GM12874 (cell line): ENCODE measurements around the gene MCTP2.

Source experiments
- TF ChIP-seq, protein P1 (sequence below): IDR thresholded peaks from 2 replicates; pipeline ENCODE4 v1.5.1; 2011; ENCODE audit warnings: low read depth, mild to moderate bottlenecking, control low read depth, low read length, moderate library complexity; ENCODE audit not compliant: insufficient read depth

Gene MCTP2

DNA sequence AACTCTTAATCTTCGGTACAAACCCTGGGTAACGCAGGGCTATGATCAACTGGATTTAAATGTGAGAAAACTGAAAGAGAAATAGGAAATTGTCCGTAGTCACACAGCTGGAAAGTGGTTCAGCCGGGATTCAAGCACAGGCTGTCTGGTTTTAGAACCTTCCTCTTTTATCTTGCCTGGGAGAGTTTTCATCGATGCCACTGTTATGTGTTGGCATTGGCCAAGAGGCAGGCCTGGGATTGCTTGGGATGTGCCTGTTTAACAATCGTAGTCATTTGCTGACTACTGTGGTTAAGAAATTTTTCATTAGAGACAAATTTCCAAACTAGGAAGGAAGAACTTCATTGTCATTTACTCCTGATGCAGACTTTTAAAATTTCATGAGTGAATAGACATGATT, 4.3 kb downstream of the MCTP2 start:
- TF ChIP-seq, protein P1, sequence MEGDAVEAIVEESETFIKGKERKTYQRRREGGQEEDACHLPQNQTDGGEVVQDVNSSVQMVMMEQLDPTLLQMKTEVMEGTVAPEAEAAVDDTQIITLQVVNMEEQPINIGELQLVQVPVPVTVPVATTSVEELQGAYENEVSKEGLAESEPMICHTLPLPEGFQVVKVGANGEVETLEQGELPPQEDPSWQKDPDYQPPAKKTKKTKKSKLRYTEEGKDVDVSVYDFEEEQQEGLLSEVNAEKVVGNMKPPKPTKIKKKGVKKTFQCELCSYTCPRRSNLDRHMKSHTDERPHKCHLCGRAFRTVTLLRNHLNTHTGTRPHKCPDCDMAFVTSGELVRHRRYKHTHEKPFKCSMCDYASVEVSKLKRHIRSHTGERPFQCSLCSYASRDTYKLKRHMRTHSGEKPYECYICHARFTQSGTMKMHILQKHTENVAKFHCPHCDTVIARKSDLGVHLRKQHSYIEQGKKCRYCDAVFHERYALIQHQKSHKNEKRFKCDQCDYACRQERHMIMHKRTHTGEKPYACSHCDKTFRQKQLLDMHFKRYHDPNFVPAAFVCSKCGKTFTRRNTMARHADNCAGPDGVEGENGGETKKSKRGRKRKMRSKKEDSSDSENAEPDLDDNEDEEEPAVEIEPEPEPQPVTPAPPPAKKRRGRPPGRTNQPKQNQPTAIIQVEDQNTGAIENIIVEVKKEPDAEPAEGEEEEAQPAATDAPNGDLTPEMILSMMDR: no peak

DNA sequence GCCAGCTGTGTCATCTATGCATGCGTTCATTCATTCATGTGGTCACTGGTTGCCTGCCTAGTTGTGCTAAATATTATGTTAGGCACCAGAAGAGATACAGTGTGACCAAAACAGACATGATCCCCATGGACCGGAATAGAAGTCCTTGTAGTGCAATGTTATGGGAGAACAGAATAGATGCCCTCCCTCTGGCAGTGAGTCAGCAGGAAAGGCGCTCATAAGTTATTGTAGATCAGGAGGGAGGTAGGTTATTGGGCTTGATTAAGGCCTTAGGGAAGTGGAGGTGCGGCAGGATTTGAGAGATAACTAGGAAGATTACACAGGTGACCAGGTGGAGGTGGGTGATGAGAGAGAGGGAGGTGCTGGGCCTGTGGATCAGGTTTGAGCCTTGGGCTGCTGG, 5.2 kb downstream of the MCTP2 start:
- TF ChIP-seq, protein P1: no peak

DNA sequence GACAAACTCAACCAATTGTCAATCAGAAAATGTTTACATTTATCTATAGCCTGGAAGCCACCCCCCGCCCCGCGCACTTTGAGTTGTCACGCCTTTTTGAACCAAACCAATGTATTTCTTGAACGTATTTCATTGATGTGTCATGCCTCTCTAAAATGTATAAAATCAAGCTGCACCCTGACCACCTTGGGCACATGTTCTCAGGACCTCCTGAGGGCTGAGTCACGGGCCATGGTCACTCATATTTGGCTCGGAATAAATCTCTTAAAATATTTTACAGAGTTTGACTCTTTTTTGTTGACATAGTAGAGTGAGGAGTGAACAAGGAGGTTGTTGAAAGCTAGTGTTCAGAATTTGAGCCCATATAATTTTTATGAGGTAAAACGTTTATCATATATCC, 6.5 kb downstream of the MCTP2 start:
- TF ChIP-seq, protein P1: no peak

DNA sequence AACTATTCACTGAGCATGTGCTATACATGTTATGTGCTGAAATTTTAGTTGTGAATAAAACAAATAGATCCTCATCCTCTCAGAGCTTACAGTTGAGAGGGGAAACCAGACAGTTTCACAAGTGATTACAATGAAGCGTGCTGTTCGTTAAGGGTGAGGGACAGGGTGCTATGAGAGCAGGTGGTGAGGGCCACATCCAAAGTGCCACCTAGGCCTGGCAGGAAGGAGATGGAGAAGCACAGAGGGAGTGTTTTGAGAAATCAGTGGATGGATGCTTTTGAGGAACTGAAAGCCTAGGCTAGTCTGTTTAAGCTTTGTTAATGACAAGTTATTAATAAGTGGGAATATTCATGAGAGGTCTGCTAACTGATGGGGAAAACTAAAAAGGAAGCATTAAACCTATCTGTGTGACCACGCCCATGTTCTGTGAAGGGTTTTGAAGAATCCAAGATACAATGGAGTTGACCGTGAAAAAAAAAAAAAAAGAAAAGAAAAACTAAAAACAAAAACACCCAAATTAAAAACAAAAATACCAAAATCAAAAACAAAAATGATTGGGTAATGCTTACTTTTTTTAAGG, 7.3 kb downstream of the MCTP2 start:
- TF ChIP-seq, protein P1: no peak

DNA sequence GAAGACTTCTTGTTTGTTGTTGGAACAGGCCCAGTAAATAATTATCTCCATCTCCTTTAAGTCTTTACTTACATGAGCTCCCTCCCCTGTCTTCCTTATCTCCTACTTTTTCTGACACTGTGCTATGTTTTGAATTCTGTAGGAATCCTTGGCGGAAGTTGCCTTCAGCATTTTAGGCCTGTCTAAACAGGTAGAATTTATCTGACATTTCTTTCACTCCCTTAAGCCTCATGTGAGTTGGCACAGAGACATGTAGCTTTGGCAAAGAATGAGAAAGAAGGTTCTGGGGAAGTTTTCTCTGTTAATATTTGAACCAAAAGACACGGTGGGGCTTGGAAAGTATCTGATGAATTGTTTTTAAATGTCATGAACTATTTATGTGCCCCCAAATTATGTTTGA, 8.1 kb downstream of the MCTP2 start:
- TF ChIP-seq, protein P1: no peak

DNA sequence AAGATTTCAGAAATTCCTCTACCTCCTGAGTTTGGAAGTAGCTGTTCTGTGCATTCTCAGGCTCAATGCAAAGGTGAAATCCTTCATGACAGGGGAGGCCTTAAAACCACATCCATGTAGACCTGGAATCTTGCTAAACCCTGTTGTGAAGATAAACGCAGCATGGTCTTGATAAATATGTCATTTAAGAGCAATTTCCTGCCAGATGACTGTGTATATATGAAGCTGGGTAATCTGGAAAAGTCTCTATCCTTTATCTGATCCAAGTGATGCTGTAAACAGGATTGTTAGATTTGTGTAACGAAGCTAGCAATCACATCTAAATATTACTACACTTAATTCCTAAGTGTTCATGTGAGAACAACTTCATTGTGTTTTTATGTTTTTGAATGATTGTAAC, 9.1 kb downstream of the MCTP2 start:
- TF ChIP-seq, protein P1: no peak

DNA sequence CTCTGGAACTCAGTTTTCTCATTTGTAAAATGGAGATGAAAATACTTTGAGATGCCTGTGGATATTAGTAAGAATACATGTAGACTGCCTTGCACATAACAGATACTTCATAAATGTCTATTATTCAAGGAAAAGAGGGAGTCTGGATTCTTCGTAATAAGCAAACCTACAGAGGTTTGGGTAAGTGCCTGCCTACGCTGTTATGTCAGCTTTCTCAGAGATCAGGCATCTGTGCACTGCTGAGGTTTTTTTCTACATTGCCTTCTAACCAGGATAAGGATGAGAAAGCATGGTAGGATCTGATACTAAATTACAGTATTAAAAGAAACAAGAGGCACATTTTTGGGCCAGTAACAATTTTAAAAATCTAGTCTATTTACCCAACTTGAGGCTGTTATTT, 10.9 kb downstream of the MCTP2 start:
- TF ChIP-seq, protein P1: no peak
